Left ventricle myocardium superior (tissue), 1 donor: ENCODE data around the gene IGFN1. TPM values are rescaled to one million over a fixed set of nuclear protein-coding genes. Genes with fewer than 3 reads are reported as not detected.
"Not testable (repeated sequence)": the region's sequence is repeated elsewhere in the genome, so short reads cannot be mapped to it uniquely, and the experiment has no call there.

Source experiments
- ATAC-seq: fragments of 200-7000 bp; cut with Tn5 transposase; one replicate; pipeline ENCODE4 v1.9.1; 2020; ENCODE audit warnings: mild to moderate bottlenecking, moderate library complexity
- DNase-seq: peaks from one replicate; pipeline ENCODE4 v3.0.0-alpha.2; 2020
- intact Hi-C: fragments of 100-400 bp; cut with micrococcal nuclease; formaldehyde crosslinking; loops from one replicate; pipeline ENCODE4 v1.11.0; 2022
- total RNA-seq: library from RNA; stranded (reverse); fragmentation: NEBNext Ultra II Directional; extraction: Animal tissue kit (Norgen Biotek cat#: 25700); gene quantifications from one replicate; pipeline ENCODE4 v1.2.1, GENCODE V29; 2021
- donor health status: DM: no; HTN: yes; CAD: no; lungs with severe emphysema.

IGFN1 gene
- total RNA-seq, 1 donor from 2014 or later, result not detected

DNA sequence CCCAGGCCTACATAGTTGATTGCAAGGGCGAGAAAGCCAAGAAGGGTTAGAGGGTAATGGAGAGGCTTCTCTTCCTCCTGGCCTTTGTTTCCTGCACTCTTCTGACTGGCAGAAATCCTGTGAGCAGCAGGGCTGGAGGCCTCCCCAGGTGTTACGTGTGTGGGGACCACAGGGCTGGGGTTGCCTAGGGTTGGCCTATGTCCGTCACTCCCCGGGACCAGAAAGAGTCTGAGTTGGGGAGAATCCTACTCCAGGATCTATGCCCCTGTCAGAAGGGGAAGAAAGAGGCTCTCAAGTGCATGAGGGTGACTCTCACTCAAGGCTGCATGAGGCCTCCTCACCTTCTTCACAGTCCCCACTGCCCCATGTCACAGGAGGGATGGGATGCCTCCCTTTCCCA, 38.5 kb downstream of the IGFN1 start:
- ATAC-seq (no peak), DNase-seq (no peak)
- intact Hi-C loops, result no loop called here

GRCh38 chr1:201229771-201230635, 39.4 kb downstream of the IGFN1 start:
- ATAC-seq, result no peak
- DNase-seq, result no peak
- intact Hi-C loops, result no loop called here

- intact Hi-C loops, result no loop called here
- no peak for ATAC-seq
- DNase-seq, result no peak
These were observed 40.1 kb downstream of the IGFN1 start for GRCh38 chr1:201230676-201231075.

DNA sequence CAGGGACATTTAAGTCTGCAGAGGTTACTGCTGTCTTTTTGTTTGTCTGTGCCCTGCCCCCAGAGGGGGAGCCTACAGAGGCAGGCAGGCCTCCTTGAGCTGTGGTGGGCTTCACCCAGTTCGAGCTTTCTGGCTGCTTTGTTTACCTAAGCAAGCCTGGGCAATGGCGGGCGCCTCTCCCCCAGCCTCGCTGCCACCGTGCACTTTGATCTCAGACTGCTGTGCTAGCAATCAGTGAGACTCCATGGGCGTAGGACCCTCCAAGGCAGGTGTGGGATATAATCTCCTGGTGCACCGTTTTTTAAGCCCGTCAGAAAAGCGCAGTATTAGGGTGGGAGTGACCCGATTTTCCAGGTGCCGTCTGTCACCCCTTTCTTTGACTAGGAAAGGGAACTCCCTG, 49.0 kb downstream of the IGFN1 start:
- DNase-seq, intact Hi-C loops, ATAC-seq: not testable (repeated sequence)

DNA sequence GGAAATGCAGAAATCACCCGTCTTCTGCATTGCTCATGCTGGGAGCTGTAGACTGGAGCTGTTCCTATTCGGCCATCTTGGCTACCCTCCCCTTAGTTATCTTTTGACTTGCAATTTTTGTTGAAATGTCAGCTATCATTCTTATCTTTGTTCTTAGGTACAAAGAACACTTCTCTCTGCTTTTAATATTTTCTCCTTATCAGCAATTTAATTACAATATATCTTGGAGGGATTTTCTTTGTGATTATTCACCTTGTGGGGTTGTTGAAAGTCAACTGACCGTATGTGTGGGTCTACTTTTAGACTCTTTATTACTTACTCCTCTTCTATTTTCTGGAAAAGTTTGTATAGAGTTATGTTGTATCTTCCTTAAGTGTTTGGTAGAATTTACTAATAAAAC, 49.5 kb downstream of the IGFN1 start:
- intact Hi-C loops, result no loop called here
- ATAC-seq (no peak), DNase-seq (no peak)

GRCh38 chr1:201241736-201242135, 51.1 kb downstream of the IGFN1 start:
- intact Hi-C loops, result no loop called here
- no peak for DNase-seq
- ATAC-seq, result no peak

DNA sequence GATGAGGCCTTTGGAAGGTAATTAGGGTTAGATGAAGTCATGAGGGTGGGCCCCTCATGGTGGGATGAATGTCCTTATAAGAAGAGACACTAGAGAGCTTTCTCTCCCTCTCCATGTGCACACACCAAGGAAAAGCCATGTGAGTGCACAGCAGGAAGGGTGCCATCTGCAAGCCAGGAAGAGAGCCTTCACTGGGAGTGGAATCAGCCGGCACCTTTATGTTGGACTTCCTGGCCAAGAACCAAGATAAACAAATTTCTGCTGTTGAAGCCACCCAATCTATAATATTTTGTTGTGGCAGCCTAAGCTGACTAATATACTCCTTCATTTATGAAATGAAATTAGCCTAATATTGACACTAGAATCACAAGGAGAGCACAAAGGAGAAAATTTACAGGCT, 54.5 kb downstream of the IGFN1 start:
- DNase-seq, result no peak
- no peak for ATAC-seq
- intact Hi-C loops, result no loop called here

DNA sequence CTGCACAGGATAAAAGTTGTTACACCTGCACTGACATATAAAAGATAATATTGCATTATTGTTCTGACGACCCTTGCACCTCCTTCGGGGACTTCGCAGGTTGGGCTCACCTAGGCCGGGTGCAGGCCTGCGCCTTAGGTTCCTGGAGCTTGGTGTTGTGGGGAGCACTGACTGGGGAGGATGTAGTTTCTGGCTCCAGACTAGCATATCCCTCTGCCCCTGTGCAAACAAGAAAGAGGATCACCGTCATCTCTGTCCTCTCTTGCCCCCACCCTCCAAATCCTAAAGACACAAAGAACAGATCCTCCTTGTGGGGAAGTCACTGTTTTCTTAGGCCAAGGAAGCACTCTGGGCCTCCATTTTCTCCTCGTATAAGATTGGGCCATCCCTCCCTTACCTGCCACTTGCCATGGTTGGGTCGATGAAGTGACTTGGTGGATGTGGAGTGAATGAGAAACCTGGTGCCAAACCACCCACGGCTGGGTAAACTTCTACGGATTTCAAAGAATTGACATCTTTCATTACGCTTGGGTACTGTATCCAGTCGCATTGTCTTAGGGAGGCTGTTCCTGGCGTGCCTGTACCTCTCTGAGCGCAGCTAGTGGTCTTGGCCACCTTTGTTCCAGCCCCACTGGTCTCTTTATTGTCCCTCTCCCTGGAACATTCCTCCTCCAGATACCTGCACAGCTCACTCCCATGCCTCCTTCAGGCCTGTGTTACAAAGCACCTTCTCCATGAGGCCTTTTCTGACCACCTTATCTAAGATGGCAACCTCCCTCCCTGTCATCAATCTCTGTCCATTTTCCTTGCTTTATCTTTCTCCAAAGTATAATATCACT, 58.3 kb downstream of the IGFN1 start:
- DNase-seq, result no peak
- intact Hi-C loops, result no loop called here
- ATAC-seq, result no peak

DNA sequence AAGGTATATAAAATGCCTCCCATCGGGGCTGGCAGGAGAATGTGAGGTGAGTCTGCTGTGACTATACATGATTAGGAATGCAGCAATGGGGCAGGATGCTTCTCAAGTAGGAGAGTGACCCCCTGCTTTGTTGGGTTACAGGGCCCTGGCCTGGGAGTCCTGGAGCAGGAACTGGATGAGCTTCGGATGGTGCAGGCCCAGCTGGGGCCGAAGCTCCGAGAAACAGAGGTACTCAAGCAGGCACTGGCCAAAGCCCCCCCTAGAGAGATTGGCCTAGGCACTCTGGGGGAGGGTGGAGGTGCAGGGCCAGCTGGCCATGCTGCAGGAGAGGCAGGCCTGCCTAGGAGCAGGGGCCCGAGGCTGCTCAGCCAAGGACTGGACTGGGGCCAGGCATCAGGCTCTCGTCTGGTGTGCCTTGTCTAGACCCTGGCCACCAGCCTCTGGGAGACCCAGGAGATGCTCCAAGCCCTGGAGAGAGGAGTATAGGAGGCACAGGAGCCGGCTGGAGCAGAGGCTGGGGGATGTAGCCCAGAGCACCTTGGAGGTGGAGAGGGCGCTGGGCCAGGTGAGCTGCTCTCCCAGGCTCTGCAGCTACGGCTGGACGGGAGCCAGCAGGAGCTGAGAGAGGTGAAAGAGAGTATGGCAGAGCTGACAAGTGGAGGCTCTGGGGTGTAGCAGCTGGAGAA, 59.8 kb downstream of the IGFN1 start:
- no peak for DNase-seq
- intact Hi-C loops, result loop anchor here (10.0 kb wide), 1 partner anchor 94 kb away; no protein-coding TSS in a partner anchor
- no peak for ATAC-seq

DNA sequence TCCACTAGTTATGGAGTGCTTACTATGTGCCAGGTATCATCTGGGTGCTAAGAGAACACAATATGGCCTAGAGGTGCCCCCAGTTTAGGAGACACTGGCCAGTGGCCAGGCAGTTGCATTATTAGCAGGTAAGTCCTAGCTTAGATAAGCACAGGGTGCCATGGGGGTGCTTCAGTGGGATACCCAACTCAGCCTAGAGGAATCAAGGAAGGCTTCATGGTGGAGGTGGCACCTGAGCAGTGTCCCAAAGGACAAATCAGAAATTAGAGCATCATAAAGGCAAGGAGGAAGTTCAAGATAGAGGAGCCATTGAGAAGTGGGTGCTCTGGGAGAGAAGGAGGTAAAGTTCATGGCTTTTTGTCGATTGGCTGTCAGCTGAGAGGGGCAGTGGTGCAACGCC, 60.8 kb downstream of the IGFN1 start:
- intact Hi-C loops, result loop anchor here (10.0 kb wide), 1 partner anchor 93 kb away; no protein-coding TSS in a partner anchor
- DNase-seq (no peak), ATAC-seq (no peak)

DNA sequence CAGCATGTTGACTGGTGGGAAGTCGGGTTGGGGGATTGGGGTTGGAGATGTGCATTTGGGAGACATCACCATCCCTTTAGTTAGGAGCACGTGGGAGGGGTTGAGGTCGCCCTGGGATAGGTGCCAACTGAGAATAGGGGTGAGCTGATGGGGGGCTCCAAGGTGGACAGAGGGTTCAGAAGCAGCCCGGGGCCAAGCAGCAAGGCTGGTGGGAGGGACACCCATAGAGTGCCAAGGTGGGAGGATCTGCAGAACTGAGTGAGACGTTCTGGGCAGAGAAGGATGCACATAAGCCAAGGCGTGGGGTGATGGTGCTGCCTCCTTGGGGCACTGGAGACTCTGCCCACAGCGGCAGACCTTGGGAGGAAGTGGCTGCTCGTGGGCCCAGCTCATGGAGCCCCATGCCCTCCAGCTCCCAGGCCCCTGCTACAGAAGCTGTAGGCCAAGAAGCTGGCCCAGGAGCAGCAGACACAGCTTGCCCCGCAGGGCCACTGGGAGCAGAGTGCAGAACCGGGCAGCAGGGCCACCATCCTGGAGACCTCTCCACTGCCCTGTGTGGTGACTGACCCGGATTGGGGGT, 61.3 kb downstream of the IGFN1 start:
- DNase-seq, result no peak
- no peak for ATAC-seq
- intact Hi-C loops, result loop anchor here (10.0 kb wide), 1 partner anchor 93 kb away; no protein-coding TSS in a partner anchor

- DNase-seq, result no peak
- ATAC-seq, result no peak
- intact Hi-C loops, result loop anchor here (10.0 kb wide), 1 partner anchor 92 kb away; no protein-coding TSS in a partner anchor
These were observed 62.3 kb downstream of the IGFN1 start for GRCh38 chr1:201252944-201253371.

GRCh38 chr1:201253411-201253810, 62.8 kb downstream of the IGFN1 start:
- no peak for DNase-seq
- ATAC-seq, result no peak

DNA sequence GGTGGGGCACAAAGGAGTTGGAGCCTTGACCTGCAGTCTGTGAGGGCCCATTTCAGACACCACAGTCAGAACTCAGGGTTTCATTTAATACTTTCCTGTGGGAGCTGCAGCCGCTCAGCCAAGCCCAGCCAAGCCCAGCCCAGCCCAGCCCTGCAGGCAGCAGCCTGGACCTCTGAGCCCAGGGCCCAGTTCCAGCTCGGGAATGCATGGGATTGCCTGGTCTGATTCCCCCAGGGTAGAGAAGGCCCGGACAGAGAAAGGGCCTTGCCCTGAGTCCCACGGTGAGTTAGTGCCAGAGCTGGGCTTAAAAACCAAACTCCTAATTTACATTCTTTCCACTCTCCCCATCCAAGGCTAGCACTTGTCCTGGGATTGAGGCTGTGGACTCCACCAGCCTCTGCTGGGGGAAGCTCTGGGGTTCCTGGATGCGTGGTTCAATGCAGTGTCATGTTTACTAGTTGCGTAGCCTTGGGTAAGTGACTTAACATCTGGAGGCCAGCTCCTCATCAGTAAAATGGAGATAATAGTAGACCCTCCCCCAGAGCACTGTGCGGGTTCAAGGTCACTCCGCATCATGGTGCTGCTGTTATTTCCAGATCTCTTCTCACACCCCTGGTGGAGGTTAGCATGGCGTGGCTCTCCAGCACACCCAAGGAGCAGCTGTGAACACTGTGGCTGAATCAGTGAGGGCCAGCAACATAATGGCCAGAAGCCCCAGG, 63.4 kb downstream of the IGFN1 start:
- intact Hi-C loops, result loop anchor here (10.0 kb wide), 1 partner anchor 91 kb away; no protein-coding TSS in a partner anchor
- DNase-seq (no peak), ATAC-seq (peak; percentile 12)

More at GRCh38 chr1:201253411-201253810, 62.8 kb downstream of the IGFN1 start:
- intact Hi-C loops, result loop anchor here (10.0 kb wide), 1 partner anchor 91 kb away; no protein-coding TSS in a partner anchor

- peak; percentile 78 for DNase-seq
- peak; percentile 85 for ATAC-seq
- intact Hi-C loops, result loop anchor here (10.0 kb wide), 1 partner anchor 90 kb away; no protein-coding TSS in a partner anchor
These were observed 64.2 kb downstream of the IGFN1 start for GRCh38 chr1:201254625-201255478.

DNA sequence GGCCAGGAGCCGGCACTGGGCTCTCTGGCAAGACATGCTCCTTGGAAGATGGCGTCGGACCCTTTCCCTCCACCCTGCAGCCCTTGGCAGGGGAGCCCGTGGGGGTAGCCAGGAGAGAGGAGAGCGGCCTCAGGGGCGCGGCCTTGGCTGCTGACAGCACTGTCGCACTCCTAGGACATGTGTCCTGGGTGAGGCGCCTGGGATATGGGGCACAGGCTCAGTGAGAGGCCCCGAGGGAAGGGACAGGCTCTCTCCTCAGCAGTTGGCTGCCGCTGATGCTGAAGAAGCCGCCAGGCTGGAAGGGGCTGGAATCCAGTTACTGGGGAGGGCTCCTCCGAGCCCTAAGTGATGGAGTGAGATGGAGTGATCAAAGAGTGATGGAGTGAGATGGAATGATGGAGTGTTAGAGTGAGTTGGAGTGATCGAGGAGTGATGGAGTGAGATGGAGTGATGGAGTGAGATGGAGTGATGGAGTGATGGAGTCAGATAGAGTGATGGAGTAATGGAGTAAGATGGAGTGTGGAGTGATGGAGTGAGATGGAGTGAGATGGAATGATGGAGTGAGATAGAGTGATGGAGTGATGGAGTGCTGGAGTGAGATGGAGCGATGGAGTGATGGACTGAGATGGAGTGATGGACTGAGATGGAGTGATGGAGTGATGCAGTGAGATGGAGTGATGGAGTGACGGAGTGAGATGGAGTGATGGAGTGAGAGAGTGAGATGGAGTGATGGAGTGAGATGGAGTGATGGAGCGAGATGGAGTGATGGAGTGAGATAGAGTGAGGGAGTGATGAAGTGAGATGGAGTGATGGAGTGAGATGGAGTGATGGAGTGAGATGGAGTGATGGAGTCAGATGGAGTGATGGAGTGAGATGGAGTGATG, 65.1 kb downstream of the IGFN1 start:
- ATAC-seq (no peak), DNase-seq (no peak)
- intact Hi-C loops, result loop anchor here (10.0 kb wide), 1 partner anchor 89 kb away; no protein-coding TSS in a partner anchor
